T47D (cell line): ENCODE results near the gene EGFR.

Source experiments
- DNase-seq, 2 experiments: peaks; one replicate each; pipeline versions ENCODE4 v3.0.0 to v3.0.0-alpha.2; 2011 to 2012; ENCODE audit warnings: low read depth in 1 of 2, low spot score in 1 of 2
- JUND ChIP-seq: IDR thresholded peaks from 2 replicates; pipeline ENCODE4 v1.6.1; 2012; ENCODE audit warnings: low read depth
- in situ Hi-C: cut with HindIII; loops from 2 replicates; pipeline ENCODE4 v1.10.0; 2016; ENCODE audit warnings: low sequenced_read_pairs, low pct_unique_long_range_greater_than_20kb

EGFR gene

GRCh38 chr7:55063633-55064032 is 44.8 kb downstream of the EGFR start:
- no peak for DNase-seq
- in situ Hi-C loops = no loop called here
- TF ChIP-seq JUND = no peak

- no peak for TF ChIP-seq JUND
- no peak for DNase-seq
- in situ Hi-C loops = no loop called here
Observed at GRCh38 chr7:55065079-55065478, 46.3 kb downstream of the EGFR start.

GRCh38 chr7:55065511-55066229 is 46.9 kb downstream of the EGFR start:
- in situ Hi-C loops = no loop called here
- no peak for TF ChIP-seq JUND
- DNase-seq = peak in 1 of 2 experiments; percentile 17

- in situ Hi-C loops = no loop called here
- no peak for DNase-seq
- no peak for TF ChIP-seq JUND
Observed at GRCh38 chr7:55066524-55066923, 47.7 kb downstream of the EGFR start.

GRCh38 chr7:55066938-55067337 is 48.1 kb downstream of the EGFR start:
- in situ Hi-C loops = no loop called here
- TF ChIP-seq JUND = no peak
- DNase-seq = no peak

GRCh38 chr7:55067748-55068147 is 48.9 kb downstream of the EGFR start:
- no peak for DNase-seq
- TF ChIP-seq JUND = no peak
- in situ Hi-C loops = no loop called here

- in situ Hi-C loops = no loop called here
- TF ChIP-seq JUND = no peak
- no peak for DNase-seq
Observed at GRCh38 chr7:55069271-55069792, 50.5 kb downstream of the EGFR start.

GRCh38 chr7:55070271-55070743 is 51.5 kb downstream of the EGFR start:
- no peak for TF ChIP-seq JUND
- no peak for DNase-seq
- in situ Hi-C loops = no loop called here

- no peak for TF ChIP-seq JUND
- in situ Hi-C loops = no loop called here
- DNase-seq = no peak
Observed at GRCh38 chr7:55070854-55071253, 52.0 kb downstream of the EGFR start.

- no peak for DNase-seq
- in situ Hi-C loops = no loop called here
- no peak for TF ChIP-seq JUND
Observed at GRCh38 chr7:55071411-55072175, 52.8 kb downstream of the EGFR start.

GRCh38 chr7:55072251-55072650 is 53.4 kb downstream of the EGFR start:
- no peak for TF ChIP-seq JUND
- in situ Hi-C loops = no loop called here
- DNase-seq = no peak

GRCh38 chr7:55073051-55073511 is 54.3 kb downstream of the EGFR start:
- no peak for DNase-seq
- in situ Hi-C loops = no loop called here
- TF ChIP-seq JUND = no peak

GRCh38 chr7:55073976-55074528 is 55.2 kb downstream of the EGFR start:
- no peak for TF ChIP-seq JUND
- DNase-seq = peak in 1 of 2 experiments; percentile 23
- in situ Hi-C loops = no loop called here
